OCI-LY1 (cell line): ENCODE data around the gene SARS1.
A peak's percentile ranks its signal among the peaks of the same experiment; 100 is the strongest.

Experiments used
- H2AFZ ChIP-seq: fragments of 200-600 bp; sonication (generic), shearing (Covaris generic); 2 replicates; pipeline ENCODE4 v1.6.0; 2014; ENCODE audit warnings: antibody characterized with exemption, mild to moderate bottlenecking, low read length
- H3F3A ChIP-seq: fragments of 200-600 bp; sonication (generic), shearing (Covaris generic); 2 replicates; pipeline ENCODE4 v1.6.0; 2014; ENCODE audit warnings: mild to moderate bottlenecking, antibody characterized with exemption, low read length, moderate library complexity; ENCODE audit not compliant: insufficient read depth
- H3K27ac ChIP-seq: fragments of 200-600 bp; sonication (generic); 2 replicates; pipeline ENCODE4 v1.5.1; 2014; ENCODE audit warnings: low read length, mixed run types, mild to moderate bottlenecking, low read depth; ENCODE audit not compliant: poor library complexity, severe bottlenecking
- H3K27me3 ChIP-seq: fragments of 200-600 bp; sonication (generic); 2 replicates; pipeline ENCODE4 v1.6.0; 2014; ENCODE audit warnings: antibody characterized with exemption, mild to moderate bottlenecking, low read length, moderate library complexity; ENCODE audit not compliant: insufficient read depth
- H3K36me3 ChIP-seq: fragments of 200-600 bp; sonication (generic); 2 replicates; pipeline ENCODE4 v1.6.1; 2014; ENCODE audit warnings: mild to moderate bottlenecking, antibody characterized with exemption, low read length, moderate library complexity, mixed read lengths; ENCODE audit not compliant: insufficient read depth
- H3K4me1 ChIP-seq: fragments of 200-600 bp; sonication (generic); 2 replicates; pipeline ENCODE4 v1.5.1; 2014; ENCODE audit warnings: mild to moderate bottlenecking, low read length, moderate library complexity; ENCODE audit not compliant: insufficient read depth, severe bottlenecking
- H3K4me2 ChIP-seq: fragments of 200-600 bp; sonication (generic), shearing (Covaris generic); 2 replicates; pipeline ENCODE4 v1.6.1; 2014; ENCODE audit warnings: low read length
- H3K4me3 ChIP-seq: fragments of 200-600 bp; sonication (generic); 2 replicates; pipeline ENCODE4 v1.5.1; 2014; ENCODE audit warnings: low read length, low read depth, mild to moderate bottlenecking, mixed read lengths; ENCODE audit not compliant: poor library complexity, severe bottlenecking
- H3K79me2 ChIP-seq: fragments of 200-600 bp; shearing (Covaris generic); 2 replicates; pipeline ENCODE4 v1.6.1; 2016; ENCODE audit warnings: mixed run types, low read length, mixed read lengths; ENCODE audit not compliant: insufficient read depth
- H3K9ac ChIP-seq: fragments of 200-600 bp; sonication (generic), shearing (Covaris generic); 2 replicates; pipeline ENCODE4 v1.6.1; 2014; ENCODE audit warnings: mild to moderate bottlenecking, low read length, mixed read lengths
- H3K9me2 ChIP-seq: fragments of 200-600 bp; sonication (generic), shearing (Covaris generic); 2 replicates; pipeline ENCODE4 v1.6.1; 2014; ENCODE audit warnings: low read depth, mild to moderate bottlenecking, low read length, mixed read lengths
- H3K9me3 ChIP-seq: fragments of 200-600 bp; shearing (Covaris generic); 2 replicates; pipeline ENCODE4 v1.6.1; 2014; ENCODE audit warnings: low read length, mixed read lengths
- H4K20me1 ChIP-seq: fragments of 200-600 bp; sonication (generic), shearing (Covaris generic); 2 replicates; pipeline ENCODE4 v1.6.0; 2016; ENCODE audit warnings: mild to moderate bottlenecking, low read length; ENCODE audit not compliant: insufficient read depth
- EZH2 ChIP-seq: fragments of 200-600 bp; sonication (generic), shearing (Covaris generic); IDR thresholded peaks from 2 replicates; pipeline ENCODE4 v1.8.0; 2017; ENCODE audit warnings: borderline replicate concordance, mixed run types, mild to moderate bottlenecking, antibody characterized with exemption, low read length, moderate library complexity, mixed read lengths
- TF ChIP-seq, protein P1 (sequence below): fragments of 200-600 bp; sonication (generic), shearing (Covaris generic); IDR thresholded peaks from 2 replicates; pipeline ENCODE4 v1.5.1; 2017; ENCODE audit warnings: mild to moderate bottlenecking, antibody characterized with exemption, low read length, moderate library complexity, mixed read lengths

Gene SARS1

DNA sequence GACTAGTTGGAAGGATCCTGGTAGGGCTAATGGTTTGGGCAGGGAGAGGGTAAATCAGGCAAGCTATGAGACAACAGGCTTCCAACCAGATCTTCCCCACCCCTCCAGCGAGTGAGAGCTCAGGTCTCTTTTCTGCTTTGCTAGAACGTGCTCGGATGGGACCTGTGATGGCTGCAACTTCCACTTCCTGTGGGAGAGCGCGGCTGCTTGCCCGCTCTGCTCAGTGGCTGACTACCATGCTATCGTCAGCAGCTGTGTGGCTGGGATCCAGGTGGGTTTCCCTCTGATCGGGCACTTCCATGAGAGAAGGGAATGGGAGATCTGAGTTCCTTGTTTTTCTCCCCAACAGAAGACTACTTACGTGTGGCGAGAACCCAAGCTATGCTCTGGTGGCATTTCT is 14.0 kb upstream of the SARS1 start:
- H4K20me1 ChIP-seq = no peaks in the 10 kb centered on the region
- no peak overlapping the region for H3K27ac ChIP-seq
- no peaks in the 10 kb centered on the region for H3K9me3 ChIP-seq
- H3K4me3 ChIP-seq = no peak overlapping the region
- H3K9ac ChIP-seq = no peak overlapping the region
- H3K4me1 ChIP-seq = peaks cover 10% of the 10 kb centered on the region
- no peaks in the 10 kb centered on the region for H3K79me2 ChIP-seq
- TF ChIP-seq, protein P1, sequence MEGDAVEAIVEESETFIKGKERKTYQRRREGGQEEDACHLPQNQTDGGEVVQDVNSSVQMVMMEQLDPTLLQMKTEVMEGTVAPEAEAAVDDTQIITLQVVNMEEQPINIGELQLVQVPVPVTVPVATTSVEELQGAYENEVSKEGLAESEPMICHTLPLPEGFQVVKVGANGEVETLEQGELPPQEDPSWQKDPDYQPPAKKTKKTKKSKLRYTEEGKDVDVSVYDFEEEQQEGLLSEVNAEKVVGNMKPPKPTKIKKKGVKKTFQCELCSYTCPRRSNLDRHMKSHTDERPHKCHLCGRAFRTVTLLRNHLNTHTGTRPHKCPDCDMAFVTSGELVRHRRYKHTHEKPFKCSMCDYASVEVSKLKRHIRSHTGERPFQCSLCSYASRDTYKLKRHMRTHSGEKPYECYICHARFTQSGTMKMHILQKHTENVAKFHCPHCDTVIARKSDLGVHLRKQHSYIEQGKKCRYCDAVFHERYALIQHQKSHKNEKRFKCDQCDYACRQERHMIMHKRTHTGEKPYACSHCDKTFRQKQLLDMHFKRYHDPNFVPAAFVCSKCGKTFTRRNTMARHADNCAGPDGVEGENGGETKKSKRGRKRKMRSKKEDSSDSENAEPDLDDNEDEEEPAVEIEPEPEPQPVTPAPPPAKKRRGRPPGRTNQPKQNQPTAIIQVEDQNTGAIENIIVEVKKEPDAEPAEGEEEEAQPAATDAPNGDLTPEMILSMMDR = no peak
- no peak for TF ChIP-seq EZH2
- H3K36me3 ChIP-seq = peaks cover 10% of the 10 kb centered on the region; the same call in 1 of the 2 replicates
- no peaks in the 10 kb centered on the region for H3F3A ChIP-seq
- peak overlapping the region; percentile 28; the same call in 1 of the 2 replicates for H3K4me2 ChIP-seq
- no peaks in the 10 kb centered on the region for H3K9me2 ChIP-seq
- H3K27me3 ChIP-seq = no peaks in the 10 kb centered on the region
- peak overlapping the region; percentile 2; the same call in 1 of the 2 replicates for H2AFZ ChIP-seq

DNA sequence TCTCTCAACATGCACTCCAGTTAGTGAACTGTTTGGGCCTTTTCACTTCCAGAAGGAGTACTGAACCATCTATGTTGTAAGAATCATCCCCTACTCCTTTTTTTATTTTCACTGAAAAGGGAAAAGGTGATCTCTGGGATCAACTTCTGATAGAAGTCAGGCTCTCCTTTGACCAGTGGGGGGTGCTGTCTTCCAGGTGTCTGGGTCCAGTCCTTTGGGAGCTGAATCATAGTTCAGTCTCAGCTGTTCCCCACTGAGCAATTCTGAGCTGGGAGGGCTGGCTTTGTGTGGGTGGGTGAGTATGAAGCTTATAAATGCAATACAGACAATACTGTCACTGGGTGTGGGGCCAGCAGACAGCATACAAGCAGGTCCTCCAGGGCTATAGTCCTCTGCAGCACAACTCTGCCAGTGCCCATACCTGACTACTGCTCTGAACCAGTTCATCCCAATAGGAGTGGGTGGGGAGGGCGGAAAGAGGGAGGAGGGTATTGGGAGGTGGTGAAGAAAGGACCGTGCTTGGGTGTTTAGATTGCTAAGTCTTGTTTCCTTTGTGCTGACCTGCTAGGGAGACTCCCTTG is 12.5 kb upstream of the SARS1 start:
- no peak overlapping the region for H2AFZ ChIP-seq
- H3K4me2 ChIP-seq = no peak overlapping the region

GRCh38 chr1:109204484-109204883 is 9.2 kb upstream of the SARS1 start:
- Histone ChIP-seq H3K36me3 (peaks cover 10% of the 10 kb centered on the region; the same call in 1 of the 2 replicates), H3K9ac (no peak overlapping the region), H2AFZ (no peak overlapping the region), H3K4me2 (no peak overlapping the region), H3K79me2 (no peaks in the 10 kb centered on the region), H3F3A (no peaks in the 10 kb centered on the region), H4K20me1 (no peaks in the 10 kb centered on the region), H3K9me3 (no peaks in the 10 kb centered on the region), H3K4me3 (no peak overlapping the region), H3K27ac (no peak overlapping the region), H3K9me2 (no peaks in the 10 kb centered on the region), H3K4me1 (peaks cover 6% of the 10 kb centered on the region), H3K27me3 (no peaks in the 10 kb centered on the region)
- TF ChIP-seq EZH2 = no peak
- TF ChIP-seq, protein P1 = no peak

More for the DNA sequence above, 12.5 kb upstream of the SARS1 start:
- Histone ChIP-seq H3K27ac (no peak overlapping the region), H3K79me2 (no peaks in the 10 kb centered on the region), H3K27me3 (no peaks in the 10 kb centered on the region), H3K4me1 (peaks cover 10% of the 10 kb centered on the region), H3K36me3 (peaks cover 10% of the 10 kb centered on the region; the same call in 1 of the 2 replicates), H3F3A (no peaks in the 10 kb centered on the region), H3K9me2 (no peaks in the 10 kb centered on the region), H4K20me1 (no peaks in the 10 kb centered on the region), H3K9me3 (no peaks in the 10 kb centered on the region), H3K9ac (no peak overlapping the region), H3K4me3 (no peak overlapping the region)
- TF ChIP-seq, protein P1 = peak; percentile 71
- no peak for TF ChIP-seq EZH2
